OCI-M2 (cell line): ENCODE measurements around the gene XPO4.
"Not testable (repeated sequence)": the region's sequence is repeated elsewhere in the genome, so short reads cannot be mapped to it uniquely, and the experiment has no call there.

Experiments used
- DNase-seq: peaks from one replicate; lab custom pipeline; 2025; ENCODE audit not compliant: unreplicated experiment; lab: John Stamatoyannopoulos, UW

Gene XPO4

DNA sequence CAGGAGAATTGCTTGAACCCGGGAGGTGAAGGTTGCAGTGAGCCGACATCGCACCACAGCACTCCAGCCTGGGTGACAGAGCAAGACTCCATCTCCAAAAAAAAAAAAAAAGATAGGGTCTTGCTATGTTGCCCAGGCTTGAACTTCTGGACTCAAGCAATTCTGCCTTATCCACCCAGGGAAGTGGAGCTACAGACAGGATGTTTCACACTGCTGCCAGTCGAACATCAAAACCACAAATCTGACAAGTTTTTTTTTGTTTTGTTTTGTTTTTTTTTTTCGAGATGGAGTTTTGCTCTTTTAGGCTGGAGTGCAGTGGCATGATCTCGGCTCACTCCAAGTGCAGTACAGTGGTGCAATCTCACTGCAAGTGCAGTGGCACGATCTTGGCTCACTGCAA lies 10.8 kb downstream of the XPO4 start:
- no peak for DNase-seq

DNA sequence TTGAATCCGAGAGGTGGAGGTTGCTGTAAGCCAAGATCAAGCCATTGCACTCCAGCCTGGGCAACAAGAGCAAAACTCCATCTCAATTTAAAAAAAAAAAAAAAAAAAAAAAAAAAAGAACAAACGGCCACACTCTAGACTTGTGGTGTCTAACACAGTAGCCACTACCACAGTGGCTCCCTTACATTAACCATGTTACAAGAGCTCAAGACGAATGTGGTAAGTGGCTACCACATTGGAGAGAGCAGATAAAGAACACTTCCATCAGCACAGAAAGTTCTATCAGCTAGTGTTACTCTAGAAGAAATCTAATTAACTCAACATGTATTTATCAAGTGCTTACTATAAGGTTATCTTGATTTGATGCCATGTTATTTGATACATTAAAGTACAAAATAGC lies 11.5 kb downstream of the XPO4 start:
- DNase-seq = no peak

DNA sequence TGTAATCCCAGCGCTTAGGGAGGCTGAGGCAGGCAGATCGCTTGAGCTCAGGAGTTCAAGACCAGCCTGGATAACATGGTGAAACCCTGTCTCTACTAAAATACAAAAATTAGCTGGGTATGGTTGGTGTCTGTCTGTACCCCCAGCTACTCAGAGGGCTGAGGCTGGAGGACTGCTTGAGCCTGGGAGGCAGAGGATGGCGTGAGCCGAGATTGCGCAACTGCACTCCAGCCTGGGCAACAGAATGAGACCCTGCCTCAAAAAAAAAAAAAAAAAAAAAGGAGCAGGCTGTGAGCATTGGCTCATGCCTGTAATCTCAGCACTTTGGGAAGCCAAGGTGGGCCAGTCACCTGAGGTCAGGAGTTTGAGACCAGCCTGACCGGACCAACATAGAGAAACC lies 12.0 kb downstream of the XPO4 start:
- DNase-seq = not testable (repeated sequence)

DNA sequence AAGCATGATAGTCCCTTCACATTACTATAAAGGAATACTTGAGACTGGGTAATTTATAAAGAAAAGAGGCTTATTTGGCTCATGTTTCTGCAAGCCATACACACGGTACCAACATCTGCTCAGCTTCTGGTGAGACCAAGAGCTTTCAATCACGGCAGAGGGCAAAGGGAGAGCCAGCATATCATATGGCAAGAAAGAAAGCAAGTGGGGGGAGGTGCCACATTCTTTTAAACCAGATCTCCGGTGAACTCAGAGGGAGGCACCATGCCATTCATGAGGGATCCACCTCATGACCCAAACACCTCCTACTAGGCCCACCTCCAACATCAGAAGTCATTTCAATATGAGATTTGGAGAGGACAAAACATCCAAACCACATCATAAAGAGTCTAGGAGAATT lies 20.3 kb downstream of the XPO4 start:
- no peak for DNase-seq

DNA sequence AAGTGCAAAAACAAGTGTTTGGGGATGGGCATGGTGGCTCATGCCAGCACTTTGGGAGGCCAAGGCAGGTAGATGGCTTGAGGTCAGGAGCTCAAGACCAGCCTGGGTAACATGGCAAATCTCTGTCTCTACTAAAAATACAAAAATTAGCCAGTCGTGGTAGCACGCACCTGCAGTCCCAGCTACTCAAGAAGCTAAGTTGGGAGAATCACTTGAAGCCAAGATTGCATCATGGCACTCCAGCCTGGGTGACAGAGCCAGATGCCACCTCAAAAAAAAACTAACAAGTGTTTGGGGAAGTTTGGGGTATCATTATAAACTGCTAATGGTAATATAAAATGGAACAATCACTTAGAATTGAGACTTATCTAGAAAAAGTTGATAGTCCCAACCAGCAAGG lies 24.6 kb downstream of the XPO4 start:
- no peak for DNase-seq

DNA sequence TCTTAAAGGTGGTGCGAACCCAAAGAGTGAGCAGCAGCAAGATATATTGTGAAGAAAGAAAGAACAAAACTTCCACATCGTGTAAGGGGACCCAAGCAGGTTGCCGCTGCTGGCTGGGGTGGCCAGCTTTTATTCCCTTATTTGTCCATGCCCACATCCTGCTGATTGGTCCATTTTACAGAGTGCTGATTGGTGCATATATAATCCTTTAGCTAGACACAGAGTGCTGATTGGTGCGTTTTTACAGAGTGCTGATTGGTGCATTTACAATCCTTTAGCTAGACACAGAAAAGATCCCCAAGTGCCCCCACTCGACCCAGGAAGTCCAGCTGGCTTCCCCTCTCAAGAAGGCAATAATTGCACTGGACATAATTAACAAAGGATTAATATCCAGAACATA lies 25.7 kb downstream of the XPO4 start:
- DNase-seq = not testable (repeated sequence)

DNA sequence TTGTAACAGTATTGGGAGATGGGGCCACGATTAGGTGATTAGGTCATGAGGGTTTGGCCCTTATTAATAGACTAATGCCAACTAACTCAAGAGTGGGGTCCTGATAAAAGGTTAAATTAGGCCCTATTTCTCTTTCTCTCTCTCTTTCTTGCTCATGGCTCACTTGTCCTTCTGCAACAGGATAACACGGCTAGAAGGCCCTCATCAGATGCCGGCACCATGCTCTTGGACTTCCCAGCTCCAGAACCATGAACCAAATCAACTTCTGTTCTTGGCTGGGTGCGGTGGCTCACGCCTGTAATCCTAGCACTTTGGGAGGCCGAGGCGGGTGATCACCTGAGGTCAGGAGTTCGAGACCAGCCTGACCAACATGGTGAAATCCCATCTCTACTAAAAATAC lies 28.1 kb downstream of the XPO4 start:
- DNase-seq = not testable (repeated sequence)

DNA sequence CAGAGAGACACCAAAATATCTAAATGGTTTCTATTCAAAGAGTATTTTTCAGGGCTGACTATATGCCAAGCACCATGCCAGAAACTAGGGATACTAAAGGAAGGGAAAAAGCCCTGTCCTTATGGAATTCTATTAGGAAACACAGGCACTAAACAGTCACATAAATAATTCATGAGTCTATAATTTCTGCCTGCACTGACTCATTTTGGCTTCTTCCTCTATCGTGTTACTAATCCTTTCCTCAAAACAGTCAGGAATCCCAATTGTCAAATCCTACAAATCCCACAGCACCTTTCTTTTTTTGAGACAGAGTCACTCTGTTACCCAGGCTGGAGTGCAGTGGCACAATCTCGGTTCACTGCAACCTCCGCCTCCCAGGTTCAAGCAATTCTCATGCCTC lies 29.2 kb downstream of the XPO4 start:
- DNase-seq = no peak

DNA sequence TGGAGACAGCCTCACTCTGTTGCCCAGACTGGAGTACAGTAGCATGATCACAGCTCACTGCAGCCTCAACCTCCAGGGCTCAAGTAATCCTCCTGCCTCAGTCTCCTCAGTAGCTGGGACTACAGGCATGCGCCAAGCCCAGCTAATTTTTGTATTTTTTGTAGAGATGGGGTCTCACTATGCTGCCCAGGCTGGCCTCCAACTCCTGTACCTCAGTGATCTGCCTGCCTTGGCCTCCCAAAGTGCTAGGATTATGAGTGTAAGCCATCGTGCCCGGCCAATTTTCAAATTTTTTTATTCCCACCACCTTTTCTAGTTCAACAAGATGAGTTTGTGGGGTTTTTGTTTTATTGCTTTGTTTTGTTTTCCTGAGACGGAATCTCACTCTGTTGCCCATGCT lies 31.7 kb downstream of the XPO4 start:
- no peak for DNase-seq

DNA sequence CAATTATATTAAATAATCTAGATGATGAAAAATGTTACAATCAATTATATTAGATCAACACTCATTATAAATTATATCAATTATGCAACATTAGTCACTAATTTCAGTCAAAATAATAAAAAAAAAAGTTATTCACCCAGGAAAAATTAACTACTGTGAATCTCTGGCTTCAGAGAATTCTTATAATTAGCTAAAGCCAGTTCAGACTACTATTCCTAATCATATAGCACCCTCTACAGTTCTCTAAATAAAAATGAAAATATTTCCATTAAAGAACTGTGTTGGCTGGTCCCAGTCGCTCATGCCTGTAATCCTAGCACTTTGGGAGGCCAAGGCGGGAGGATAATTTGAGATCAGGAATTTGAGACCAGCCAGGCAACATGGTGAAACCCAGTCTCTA lies 33.0 kb downstream of the XPO4 start:
- DNase-seq = no peak

DNA sequence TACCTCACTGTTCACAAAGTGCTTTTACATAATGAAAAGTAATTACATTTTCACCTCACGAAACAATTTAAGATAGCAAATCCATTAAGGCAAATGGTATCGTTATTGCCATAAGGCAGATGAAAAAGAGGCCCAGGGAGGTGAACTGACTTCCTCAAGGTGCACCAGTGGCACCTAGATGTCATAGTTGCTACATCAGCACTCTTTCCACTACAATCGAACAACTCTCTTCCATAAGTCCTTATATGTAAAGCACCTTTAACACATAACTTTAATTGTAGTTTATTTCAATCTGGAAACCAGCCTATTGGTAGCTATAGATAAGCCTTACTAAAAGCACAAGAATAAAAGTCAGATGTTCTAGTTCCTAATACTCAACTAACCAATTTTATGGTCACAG lies 35.1 kb downstream of the XPO4 start:
- DNase-seq = no peak

DNA sequence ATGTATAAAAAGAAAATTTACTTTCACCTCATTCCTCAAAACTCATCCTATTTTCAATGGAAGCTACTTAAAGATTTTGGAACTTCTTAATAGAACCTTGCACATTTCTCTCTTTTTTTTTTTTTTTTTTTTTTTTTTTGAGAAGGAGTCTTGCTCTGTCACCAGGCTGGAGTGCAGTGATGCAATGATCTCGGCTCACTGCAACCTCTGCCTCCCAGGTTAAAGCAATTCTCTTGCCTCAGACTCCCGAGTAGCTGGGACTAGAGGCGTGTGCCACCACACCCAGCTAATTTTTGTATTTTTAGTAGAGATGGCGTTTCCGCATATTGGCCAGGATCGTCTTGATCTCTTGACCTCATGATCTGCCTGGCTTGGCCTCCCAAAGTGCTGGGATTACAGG lies 40.9 kb downstream of the XPO4 start:
- not testable (repeated sequence) for DNase-seq

DNA sequence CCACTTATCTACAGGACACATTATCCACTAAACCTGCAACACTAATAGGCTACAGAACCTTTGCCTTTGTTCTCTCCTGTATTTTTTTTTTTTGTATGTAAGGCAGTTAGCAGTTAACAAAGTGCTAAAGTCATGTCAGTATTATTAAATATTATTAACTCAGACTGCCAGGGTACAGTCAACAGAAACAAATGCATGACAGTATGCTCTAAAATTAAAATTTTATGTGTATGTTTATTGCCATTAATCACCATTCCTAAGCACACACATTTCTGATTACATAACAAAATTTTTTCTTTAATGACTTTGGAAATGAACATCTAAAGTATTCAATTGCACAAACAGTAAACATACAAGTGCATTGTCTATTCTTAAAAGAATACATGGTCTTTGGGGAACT lies 41.7 kb downstream of the XPO4 start:
- DNase-seq = no peak

DNA sequence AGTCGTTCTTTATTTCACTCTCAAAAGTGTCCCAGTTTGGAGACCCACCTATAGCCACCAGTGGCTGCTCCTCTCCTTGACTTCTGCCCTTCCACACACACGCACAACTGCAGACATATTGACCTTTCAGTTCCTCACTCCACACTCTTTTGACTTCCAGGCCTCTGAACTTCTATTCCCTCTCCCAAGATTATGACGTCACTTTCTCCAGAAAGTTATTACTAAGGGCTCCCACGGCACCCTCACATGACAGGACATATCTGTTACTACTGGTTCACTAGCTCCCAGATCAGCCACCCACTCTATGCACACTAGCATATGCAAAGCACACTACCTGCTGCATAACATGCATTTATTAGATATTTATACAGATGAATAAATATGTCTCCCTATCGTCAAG lies 45.9 kb downstream of the XPO4 start:
- DNase-seq = no peak

DNA sequence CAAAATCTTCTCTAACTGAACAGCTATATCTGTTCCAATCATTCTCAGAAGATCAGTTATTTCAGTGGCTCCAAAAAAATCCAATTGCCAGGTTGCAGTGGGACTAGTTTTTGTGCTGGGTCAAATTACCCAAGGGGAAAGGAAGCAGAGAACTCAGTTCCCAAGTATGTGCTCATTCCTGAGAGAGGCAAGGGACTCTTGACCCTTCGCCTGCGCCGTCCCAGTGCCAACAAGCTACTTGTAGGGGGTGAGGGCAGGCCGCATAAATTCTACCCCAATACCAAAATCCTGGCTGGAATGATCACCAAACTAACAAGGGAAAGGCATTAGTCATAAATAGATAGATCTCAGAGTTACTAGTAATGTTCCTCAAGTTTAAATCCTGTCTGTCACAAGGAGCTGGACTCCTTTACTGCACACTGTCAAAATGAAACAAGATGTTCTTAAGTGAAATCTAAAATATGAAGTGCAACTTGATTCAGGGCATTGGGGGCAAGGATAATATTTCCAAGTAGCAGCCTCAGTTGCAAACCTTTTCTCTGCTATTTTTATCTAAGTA lies 50.6 kb downstream of the XPO4 start:
- DNase-seq = no peak

DNA sequence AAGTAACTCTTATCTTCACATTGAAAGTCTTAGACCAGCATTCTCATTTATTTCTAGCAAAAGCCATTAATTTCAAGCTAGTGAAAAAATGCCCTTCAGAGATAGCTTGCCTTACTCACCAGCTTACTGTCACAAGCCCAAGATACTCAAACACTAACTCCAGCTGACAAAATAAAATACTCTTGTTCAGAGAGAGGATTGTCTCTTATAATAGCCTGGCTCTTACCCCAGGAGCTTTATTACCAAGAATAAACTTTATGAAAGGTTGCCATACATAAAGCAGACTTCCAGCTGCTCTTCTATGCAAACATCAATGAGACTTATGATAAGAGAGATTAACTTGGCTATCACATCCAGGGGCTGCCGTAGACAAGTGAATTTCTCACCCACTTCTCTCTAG lies 53.6 kb downstream of the XPO4 start:
- no peak for DNase-seq

DNA sequence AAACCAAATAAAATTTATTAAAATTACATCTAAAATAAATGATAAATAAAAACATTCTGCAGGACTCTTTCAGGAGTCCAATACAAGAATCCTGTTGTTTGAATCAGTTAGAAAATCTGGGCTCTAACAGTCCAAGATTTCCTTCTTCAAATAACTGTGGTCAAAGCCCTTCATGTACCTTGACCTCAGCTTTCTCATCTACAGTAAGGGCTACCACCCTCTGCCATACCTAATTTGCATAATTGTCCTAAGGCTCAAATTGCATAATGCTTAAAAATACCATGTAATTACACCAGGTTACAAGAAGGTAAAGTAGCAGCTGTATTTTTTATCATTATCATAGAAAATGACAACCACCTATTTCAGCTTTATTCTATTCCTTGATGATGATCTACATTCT lies 54.3 kb downstream of the XPO4 start:
- no peak for DNase-seq

DNA sequence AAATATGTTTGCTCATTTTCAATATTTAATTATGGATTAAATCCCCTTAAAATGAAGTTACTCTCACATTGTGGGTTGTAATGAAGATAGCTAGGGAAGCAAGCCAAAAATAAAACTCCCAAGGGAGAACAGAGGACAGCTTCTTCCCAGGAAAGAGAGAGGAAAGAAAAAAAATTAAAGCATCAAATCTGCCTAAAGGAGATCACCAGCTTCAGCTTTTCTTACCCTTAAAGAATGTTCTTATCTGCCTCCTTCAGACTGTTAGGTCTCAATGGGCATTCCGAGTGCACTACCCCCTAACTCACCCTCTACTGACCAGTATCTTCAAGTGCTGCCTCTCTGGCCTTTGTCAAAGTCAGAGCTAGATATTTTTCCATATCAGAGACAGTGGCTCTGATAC lies 55.2 kb downstream of the XPO4 start:
- DNase-seq = no peak

DNA sequence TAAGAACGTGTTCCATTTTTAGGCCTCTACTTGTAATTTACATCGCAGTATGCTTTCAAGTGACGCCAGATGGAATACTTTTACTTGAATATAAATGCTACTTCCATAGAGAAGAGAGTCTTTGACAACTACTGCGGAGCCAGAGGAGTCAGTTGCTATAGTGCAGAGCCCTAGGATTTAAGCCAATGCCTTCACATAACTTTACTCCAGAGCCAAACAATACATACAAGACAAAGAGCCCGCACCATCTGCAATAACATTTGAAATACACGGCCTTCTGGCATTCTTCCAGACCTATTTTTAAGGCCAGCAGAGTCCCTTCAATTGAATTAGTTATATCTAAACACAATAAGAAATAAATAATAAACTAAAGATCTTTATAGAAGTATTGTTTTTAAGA lies 59.4 kb downstream of the XPO4 start:
- no peak for DNase-seq

DNA sequence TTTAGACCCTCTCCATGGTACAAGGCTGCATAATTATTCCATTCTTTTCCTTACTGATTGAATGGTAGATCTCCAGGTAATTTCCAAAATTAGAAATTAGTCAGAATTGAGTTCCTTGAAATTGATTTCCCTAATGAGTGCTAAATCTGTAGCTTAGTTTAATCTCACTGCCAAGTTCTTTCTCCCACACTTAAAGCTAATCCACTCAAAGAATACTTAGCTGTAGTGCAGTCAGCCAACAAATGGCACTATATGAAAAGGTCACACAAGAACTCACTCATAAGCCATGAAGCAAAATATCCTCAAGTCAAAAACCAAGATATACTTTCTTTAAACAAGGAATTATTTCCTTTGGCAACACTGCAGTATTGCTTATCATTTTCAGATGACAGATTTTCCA lies 62.0 kb downstream of the XPO4 start:
- no peak for DNase-seq

DNA sequence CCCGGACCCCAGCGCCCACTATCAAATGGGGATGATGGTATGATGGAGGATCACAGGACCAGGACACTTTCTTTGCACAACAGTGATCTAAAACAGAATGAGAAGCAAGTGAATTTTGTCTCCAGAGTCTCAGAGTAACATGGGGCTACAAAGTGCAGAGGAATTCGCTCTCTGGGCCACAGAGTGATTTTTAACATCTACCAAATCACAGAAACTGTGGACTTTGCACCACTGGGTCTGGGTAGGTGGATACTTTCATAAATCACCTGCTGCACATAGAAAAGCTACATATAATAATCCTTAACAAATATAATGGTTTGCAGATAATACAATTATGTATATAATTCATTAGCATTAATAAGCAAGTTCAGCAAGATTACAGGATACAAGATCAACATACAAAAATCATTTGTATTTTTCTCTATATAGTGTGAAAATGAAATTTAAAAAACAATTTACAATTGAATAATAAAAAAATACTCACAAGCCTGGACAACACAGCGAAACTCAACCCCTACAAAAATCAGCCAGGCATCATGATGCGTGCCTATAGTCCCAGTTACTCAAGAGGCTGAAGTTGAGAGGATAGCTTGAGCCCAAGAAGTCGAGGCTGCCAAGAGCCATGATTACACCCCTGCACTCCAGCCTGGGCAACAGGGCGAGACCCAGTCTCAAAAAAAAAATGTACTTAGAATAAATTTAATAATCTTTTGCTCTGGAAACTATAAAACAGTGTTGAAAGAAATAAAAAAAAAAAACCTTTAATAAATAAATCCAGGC lies 68.5 kb downstream of the XPO4 start:
- no peak for DNase-seq

DNA sequence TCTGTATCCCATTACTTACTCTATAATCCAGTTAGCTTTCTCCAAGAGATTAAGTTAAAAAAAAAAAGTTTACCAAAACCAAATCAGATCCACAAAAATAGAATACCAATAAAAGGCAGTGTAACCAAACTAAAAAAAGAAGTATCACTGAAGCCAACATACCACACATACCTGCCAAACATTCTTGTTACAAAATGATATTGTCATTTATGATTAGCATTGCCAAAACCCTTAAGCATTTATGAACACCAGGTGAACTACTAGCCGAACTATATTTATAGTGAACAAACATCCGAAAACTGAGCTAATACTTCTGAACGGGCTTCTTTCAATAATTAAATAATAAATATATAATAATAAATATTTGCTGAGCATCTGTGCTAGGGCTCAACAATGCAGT lies 69.7 kb downstream of the XPO4 start:
- DNase-seq = no peak

DNA sequence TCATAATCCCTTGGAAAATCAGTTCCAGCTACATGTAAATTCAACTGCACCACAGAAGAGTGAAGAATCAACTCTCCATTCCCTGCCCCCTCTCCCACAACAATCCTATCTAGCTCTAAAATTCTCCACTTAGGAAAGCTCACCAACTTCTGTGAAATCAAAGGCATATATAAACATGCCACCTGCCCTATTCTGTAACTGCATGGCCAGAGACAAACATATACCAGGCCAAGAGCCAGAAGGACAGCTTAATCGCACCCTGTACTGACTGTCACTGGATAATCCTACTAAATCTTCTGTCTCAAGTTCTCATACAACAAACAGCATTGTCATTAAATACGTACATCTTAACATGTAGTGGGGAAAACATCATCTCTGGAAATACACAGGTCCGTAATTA lies 70.6 kb downstream of the XPO4 start:
- DNase-seq = no peak
